Fibroblast of skin of right biceps (primary cell): ENCODE results near the gene ZNF45.
A peak's percentile ranks its signal among the peaks of the same experiment; 100 is the strongest.
"Not testable (repeated sequence)": the region's sequence is repeated elsewhere in the genome, so short reads cannot be mapped to it uniquely, and the experiment has no call there.

Experiments
- DNase-seq: peaks from one replicate; pipeline ENCODE4 v3.0.0-alpha.2; 2013

ZNF45 gene

DNA sequence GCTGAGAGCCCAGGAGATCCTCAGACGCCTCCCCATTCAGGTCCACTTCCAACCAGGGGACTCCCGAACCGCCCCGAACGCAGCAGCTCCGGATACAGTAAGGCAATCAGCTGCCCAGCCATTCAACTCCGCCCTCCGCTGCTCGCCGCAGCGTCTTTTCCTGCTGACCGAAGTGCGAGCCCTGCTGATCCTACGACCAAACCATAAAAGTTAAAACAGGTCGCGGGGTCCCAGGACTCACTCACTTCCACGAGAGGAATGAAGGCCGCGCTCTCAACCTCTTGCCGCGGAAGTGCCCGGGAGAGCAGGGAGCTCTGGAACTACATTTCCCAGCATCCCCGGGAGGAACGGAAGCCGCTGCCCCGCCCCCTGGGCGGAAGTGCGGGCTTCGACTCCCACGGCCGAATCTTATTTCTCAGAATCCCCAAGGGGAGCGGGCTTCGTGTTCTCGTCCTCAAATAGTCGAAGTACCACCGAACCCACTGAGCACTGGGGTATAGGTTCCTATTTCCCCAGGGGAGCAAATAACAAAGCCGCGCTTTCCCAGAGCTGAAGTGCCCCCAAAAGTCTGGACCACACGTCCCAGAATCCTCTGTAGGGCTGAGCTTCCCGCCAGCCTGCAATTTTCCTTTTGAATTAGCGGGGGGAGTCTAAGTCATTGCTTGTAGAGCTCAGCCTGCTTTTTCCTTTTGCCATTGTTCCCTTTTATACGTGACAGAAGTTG lies at the start of gene ZNF45:
TSS of gene ZNF45 (minus strand) at position 298 of the 724 bp plus-strand sequence. CDS start 13,097 bp downstream, outside the sequence.
- DNase-seq: peak; percentile 89

DNA sequence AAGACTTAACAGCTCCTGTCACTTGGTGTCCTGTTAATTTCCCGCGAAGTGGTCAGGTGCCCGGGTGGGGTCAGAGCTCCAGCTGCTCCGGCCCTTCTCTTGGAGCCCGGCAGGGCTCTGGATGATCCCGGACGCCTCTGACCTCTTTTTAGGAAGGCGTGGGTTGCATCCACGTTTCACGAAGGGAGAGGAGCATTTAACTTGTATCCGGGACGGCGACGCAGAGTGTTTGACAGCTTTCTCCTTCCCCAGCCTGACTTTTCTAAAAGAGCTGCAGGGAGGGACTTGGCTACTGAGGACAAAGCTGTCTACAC lies 49.6 kb upstream of the ZNF45 start:
- peak; percentile 8 for DNase-seq

DNA sequence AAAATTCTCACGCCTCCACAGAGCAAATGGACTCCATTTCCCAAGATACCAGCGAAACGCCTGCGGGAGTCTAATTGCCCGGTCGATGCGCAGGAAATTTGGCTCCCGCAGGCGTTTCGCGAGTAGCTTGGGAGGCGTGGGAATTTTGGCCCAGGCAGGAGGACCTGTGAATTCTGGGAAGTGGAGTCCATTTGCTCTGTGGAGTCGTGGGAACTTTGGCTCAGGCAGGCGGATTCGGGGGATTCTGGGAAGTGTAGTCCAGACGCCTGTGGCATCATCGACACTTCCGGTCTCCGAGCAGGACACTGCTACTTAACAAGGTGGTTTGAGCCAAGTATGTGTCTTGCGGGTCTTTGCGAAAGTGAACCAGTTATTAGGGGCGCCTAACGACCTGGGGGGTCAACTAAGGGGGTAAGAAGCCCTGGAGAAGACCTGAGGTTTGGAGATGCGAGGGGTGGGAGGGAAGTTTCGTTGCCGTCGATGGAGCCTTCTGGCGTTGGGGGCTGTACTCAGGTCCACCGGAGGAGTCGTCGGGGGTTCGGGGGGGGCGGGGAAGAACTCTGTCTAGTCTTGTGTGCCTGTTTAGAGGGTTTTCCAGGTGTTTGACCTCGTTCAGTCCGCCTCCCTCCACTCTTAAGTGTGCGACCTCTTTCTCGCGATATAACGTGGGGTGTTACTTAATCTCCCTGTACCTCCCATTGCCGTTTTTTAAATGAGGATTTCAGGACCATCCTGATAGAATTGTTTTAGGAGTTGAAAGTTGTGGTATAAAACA lies 49.0 kb upstream of the ZNF45 start, which contains the start of gene ZNF155:
TSS of gene ZNF155 (plus strand) at position 277 of the 775 bp plus-strand sequence. CDS start 4,356 bp downstream, outside the sequence.
- peak; percentile 98 for DNase-seq

- no peak for DNase-seq
Measured at GRCh38 chr19:43983544-43983911, 48.4 kb upstream of the ZNF45 start.

DNA sequence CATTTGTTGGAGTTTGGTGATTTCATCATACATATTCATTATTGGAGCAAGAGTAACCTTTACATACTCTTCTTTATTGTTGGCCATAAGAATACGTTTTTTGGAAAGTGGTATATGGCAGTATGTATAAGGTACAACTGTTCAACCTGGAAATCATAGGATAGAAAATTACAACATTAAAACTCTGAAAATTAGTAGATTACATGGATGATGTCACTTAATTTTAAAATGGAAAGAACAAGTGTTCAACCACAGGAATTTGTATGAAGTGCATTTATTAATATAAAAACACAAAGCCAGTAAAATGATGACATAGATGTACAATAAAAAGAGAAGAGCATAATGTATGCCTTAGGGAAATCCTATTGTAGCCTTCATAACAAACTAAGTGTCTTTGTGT lies 41.6 kb upstream of the ZNF45 start:
- DNase-seq: no peak

DNA sequence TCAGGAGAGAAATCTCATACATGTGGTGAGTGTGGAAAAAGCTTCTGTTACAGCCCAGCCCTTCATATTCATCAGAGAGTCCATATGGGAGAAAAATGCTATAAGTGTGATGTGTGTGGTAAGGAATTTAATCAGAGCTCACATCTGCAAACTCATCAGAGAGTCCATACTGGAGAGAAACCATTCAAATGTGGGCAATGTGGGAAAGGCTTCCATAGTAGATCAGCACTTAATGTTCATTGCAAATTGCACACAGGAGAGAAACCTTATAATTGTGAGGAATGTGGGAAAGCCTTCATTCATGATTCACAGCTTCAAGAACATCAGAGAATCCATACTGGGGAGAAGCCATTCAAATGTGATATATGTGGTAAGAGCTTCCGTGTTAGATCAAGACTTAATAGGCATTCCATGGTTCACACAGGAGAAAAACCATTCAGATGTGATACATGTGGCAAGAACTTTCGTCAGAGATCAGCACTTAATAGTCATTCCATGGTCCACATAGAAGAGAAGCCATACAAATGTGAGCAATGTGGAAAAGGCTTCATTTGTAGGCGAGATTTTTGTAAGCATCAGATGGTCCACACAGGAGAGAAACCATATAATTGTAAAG lies 31.1 kb upstream of the ZNF45 start:
- DNase-seq: no peak

DNA sequence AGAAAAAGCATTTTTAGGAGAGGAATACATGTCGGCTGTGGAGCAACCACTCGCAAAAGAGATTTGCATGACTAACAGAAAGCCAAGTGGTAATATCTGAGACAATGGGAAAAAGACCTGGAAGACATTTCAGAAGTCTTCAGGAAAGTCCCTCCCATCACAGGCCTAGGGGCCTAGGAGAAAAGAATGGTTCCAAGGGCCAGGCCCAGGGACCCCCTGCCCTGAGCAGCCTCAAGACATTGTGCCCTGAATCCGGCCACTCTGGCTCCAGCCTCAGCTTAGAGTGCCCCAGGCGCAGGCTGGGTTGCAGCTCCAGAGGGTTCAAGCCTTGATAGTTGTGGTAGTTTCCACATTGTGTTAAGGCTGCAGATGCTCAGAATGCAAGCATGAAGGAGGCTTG lies 25.3 kb upstream of the ZNF45 start:
- DNase-seq: no peak

GRCh38 chr19:43957891-43958290 lies 22.8 kb upstream of the ZNF45 start:
- peak; percentile 61 for DNase-seq

DNA sequence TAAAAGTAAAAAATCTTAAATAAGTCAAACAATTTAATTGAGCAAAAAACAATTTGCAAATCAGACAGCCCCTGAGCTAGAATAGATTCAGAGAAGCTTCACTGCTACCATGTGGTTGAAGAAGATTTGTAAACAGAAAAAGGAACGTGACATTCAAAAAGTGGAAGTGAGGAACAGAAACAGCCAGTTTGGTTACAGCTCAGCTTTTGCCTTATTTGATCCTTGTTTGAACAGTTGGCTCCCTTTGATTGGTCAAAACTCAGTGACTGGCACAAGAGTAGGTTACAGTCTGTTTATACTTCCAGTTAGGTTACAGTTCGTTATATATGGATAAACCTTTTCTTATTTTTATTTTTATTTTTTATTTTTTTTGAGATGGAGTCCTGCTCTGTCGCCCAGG lies 21.7 kb upstream of the ZNF45 start:
- DNase-seq: no peak

GRCh38 chr19:43950834-43951645 lies 16.0 kb upstream of the ZNF45 start, which contains the start of gene ZNF221:
Gene ZNF221 (plus strand): TSS chr19:43951228. CDS start chr19:43962727, 11,499 bp downstream.
- peak; percentile 98 for DNase-seq

DNA sequence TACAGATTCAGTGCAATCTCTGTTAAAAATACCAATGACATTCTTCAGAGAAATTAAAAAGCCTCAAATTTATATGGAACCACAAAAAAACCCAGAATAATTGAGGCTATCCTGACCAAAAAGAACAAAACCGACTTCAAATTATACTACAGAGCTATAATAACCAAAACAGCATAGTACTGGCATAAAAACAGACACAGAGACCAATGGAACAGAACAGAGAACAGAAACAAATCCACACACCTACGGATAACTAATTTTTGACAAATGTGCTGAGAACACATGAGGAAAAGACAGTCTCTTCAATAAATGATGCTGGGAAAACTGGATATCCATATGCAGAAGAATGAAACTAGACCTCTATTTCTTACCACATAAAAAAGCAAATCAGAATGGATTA lies 14.7 kb upstream of the ZNF45 start:
- DNase-seq: not testable (repeated sequence)

DNA sequence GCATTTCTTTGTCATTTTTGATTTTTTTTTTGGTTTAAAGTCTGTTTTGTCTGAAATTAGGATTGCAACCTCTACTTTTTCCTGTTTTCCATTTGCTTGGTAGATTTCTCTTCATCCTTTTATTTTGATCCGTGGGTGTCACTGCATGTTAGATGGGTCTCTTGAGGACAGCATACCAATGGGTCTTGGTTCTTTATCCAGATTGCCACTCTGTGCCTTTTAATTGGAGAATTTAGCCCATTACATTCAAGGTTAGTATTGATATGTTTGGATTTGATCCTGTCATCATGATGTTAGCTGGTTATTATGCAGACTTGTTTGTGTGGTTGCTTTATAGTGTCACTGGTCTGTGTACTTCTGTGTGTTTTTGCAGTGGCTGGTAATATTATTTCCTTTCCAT lies 12.3 kb upstream of the ZNF45 start:
- DNase-seq: not testable (repeated sequence)

DNA sequence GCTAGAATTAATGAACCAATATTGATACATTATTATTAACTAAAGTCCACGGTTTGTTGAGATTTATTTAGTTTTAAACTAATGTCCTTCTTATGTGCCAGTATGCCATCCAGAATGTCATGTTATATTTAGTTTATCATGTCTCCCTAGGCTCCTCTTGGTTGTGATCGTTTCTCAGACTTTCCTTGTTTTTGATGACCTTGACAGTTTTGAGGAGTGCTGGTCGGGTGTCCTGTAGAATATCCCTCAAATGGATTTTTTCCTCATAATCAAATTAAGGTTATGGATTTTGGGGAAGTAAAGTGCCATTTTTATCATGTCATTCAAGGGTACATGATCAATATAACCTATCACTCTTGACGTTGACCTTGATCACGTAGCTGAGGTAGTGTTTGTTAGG lies 6.1 kb upstream of the ZNF45 start:
- DNase-seq: no peak

- no peak for DNase-seq
Measured at GRCh38 chr19:43940719-43941118, 5.6 kb upstream of the ZNF45 start.

DNA sequence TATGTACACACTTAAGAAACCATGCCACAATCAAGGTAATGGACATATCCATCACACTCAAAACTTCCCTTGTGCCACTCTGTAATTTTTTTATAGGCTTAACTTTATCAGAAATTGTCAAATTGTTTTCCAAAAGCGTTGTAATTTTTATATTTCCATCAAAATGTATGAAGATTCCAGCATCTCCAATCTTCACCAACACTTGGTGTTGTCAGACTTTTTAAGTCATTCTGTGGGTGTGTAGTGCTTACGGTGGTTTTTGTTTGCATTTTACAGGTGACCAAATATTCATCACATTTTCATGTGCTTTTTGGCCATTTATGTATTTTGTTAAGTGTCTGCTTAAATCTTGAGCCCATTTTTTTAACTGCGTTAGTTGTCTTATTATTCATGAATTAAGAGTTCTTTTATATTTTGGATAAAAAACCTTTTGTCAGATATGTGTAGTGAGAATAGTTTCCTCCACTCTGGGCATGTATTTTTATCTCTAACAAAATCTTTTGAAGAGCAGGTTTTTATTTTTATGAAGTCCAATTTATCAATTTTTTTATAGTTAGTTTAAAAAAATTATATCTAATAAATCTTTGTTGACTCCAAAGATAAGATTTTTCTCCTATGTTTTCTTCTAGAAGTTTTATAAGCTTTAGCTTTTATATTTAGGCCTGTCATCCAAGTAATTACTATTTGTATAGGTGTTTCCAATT lies 4.6 kb upstream of the ZNF45 start:
- DNase-seq: no peak

GRCh38 chr19:43936188-43936587 lies 1.1 kb upstream of the ZNF45 start:
- DNase-seq: no peak

- DNase-seq: no peak
Measured at GRCh38 chr19:43934055-43934984, 762 bp downstream of the ZNF45 start.

GRCh38 chr19:43928820-43929219 lies 6.3 kb downstream of the ZNF45 start:
- DNase-seq: no peak

DNA sequence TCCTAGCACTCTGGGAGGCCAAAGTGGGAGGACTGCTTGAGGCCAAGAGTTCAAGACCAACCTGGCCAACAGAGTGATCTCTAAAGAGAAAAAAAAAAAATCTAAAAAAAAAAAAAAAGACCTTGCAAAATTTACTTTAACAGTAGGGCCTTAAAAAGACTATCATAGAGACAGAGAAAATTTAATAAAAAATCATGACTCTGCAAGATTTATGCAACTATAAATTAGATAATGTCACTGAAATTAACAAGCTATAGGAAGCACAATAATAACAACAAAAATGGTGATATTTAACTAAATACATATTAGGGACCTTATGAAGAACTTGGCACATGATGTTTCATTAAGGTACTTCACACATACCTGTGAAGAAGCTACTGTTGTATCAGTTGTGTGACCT lies 11.2 kb downstream of the ZNF45 start:
- no peak for DNase-seq

- DNase-seq: no peak
Measured at GRCh38 chr19:43914051-43914450, 21.0 kb downstream of the ZNF45 start.

DNA sequence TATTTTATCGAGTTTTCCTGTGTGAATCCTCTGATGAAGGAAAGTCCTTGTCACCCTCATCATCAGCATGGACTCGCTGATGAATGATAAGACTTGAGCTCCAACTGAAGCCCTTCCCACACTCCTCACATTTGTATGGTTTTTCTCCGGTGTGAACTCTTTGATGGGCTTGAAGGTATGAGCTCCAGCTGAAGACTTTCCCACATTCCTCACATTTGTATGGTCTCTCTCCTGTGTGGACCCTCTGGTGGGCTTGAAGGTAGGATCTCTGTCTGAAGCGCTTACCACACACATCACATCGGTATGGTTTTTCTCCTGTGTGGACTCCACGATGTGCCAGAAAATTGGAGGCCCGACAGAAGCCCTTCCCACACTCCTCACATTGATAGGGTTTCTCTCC lies 21.7 kb downstream of the ZNF45 start:
- DNase-seq: no peak
